ENCODE results near the gene TRPM4. TPM values are rescaled to one million over a fixed set of nuclear protein-coding genes. Genes with fewer than 3 reads are reported as not detected.
A peak's percentile ranks its signal among the peaks of the same experiment; 100 is the strongest.

TRPM4 gene
- total and polyA plus RNA-seq, 11 donors: 16.8 to 45.3 (median 25.8) TPM

DNA sequence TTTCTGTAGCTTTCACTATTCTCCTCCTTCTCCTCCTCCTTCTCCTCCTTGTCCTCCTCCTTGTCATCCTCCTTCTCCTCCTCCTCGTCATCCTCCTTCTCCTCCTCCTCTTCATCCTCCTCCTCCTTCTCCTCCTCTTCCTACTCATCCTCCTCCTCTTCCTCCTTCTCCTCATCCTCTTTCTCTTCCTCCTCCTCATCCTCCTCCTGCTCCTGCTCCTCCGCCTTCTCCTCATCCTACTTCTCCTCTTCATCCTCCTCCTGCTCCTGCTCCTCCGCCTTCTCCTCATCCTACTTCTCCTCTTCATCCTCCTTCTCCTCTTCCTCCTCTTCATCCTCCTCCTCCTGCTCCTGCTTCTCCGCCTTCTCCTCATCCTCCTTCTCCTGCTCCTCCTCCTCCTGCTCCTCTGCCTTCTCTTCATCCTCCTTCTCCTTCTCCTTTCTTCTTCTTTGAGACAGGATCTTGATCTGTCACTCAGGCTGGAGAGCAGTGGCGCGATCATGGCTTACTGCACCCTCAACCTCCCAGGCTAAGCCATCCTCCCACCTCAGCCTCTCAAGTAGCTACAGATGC lies 36.3 kb downstream of the TRPM4 start:
- H3K36me3 ChIP-seq: peaks cover 0 to 89% (median 74%) of the 10 kb centered on the region in 9 donors
- WGBS, 4 donors: 92 to 96% (median 94%) methylated on average over 6 of the region's 6 CpGs
- ATAC-seq: no peak

DNA sequence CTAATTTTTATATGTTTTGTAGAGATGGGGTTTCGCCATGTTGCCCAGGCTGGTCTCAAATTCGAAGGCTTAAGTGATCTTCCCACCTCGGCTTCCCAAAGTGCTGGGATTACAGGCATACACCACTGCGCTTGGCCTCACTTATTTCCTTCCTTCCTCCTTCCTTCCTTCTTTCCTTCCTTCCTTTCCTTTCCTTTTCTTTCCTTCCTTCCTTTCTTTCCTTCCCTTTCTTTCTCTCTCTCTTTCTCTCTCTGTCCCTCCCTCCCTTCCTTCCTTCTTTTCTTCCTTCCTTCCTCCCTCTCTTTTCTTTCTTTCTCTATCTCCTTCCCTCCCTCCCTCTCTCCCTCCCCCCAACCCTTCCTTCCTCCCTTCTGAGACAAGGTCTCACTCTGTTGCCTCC lies 36.8 kb downstream of the TRPM4 start:
- no peak overlapping the region for H3K27ac ChIP-seq
- no peak for DNase-seq
- no peak for ATAC-seq
- no peak overlapping the region for H3K4me3 ChIP-seq
- 78 to 93% (median 87%) methylated on average over 4 of the region's 4 CpGs for WGBS, 4 donors
- H3K36me3 ChIP-seq: peaks cover 0 to 89% (median 72%) of the 10 kb centered on the region in 9 donors
- H3K4me1 ChIP-seq: peaks cover 0 to 27% (median 9%) of the 10 kb centered on the region in 12 donors
- intact Hi-C loops (cut with DNase I): loop anchor here in 1 of 10 donors (10.0 kb wide), 1 partner anchor 200 kb away; the partner anchor contains the start of genes GYS1 and RUVBL2
- H3K9me3 ChIP-seq: no peaks in the 10 kb centered on the region
- TF ChIP-seq, protein P1, sequence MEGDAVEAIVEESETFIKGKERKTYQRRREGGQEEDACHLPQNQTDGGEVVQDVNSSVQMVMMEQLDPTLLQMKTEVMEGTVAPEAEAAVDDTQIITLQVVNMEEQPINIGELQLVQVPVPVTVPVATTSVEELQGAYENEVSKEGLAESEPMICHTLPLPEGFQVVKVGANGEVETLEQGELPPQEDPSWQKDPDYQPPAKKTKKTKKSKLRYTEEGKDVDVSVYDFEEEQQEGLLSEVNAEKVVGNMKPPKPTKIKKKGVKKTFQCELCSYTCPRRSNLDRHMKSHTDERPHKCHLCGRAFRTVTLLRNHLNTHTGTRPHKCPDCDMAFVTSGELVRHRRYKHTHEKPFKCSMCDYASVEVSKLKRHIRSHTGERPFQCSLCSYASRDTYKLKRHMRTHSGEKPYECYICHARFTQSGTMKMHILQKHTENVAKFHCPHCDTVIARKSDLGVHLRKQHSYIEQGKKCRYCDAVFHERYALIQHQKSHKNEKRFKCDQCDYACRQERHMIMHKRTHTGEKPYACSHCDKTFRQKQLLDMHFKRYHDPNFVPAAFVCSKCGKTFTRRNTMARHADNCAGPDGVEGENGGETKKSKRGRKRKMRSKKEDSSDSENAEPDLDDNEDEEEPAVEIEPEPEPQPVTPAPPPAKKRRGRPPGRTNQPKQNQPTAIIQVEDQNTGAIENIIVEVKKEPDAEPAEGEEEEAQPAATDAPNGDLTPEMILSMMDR (IDR thresholded peaks at IDR 0.05): no peak
- TF ChIP-seq POLR2A (IDR thresholded peaks at IDR 0.05): no peak
- no peaks in the 10 kb centered on the region for H3K27me3 ChIP-seq

More for the DNA sequence above, 36.3 kb downstream of the TRPM4 start:
- no peak for DNase-seq
- H3K4me3 ChIP-seq: no peak overlapping the region
- H3K9me3 ChIP-seq: no peaks in the 10 kb centered on the region
- H3K4me1 ChIP-seq: peaks cover 0 to 31% (median 9%) of the 10 kb centered on the region in 12 donors
- no peak for TF ChIP-seq POLR2A (IDR thresholded peaks at IDR 0.05)
- TF ChIP-seq, protein P1 (IDR thresholded peaks at IDR 0.05): no peak
- no peaks in the 10 kb centered on the region for H3K27me3 ChIP-seq
- intact Hi-C loops (cut with DNase I): loop anchor here in 1 of 10 donors (10.0 kb wide), 1 partner anchor 199 kb away; the partner anchor contains the start of genes GYS1 and RUVBL2
- H3K27ac ChIP-seq: no peak overlapping the region

DNA sequence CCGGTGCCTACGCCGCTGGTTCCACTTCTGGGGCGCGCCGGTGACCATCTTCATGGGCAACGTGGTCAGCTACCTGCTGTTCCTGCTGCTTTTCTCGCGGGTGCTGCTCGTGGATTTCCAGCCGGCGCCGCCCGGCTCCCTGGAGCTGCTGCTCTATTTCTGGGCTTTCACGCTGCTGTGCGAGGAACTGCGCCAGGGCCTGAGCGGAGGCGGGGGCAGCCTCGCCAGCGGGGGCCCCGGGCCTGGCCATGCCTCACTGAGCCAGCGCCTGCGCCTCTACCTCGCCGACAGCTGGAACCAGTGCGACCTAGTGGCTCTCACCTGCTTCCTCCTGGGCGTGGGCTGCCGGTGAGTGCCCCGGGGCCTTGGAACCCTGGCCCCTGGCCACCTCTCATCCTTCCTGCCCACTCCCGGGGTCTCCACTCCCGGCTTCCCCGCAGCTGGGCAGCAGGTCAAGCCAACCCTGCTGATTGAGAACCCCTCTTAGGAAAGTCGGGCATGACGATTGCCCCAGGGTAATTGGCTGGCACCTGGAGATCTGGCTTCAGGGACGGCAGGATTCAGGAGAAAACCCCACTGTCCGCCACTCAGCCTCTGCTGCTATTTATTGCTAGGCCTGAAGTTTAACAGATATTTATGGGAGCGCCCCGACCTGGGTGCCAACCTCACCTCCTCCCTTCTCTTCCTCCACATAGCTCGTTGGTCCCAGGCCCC lies 39.1 kb downstream of the TRPM4 start:
- DNase-seq: peak; percentile 46 to 75 (median 62)
- intact Hi-C loops (cut with DNase I): loop anchor here in 6 of 10 donors (5.0 to 10.0 kb wide), 5 partner anchors 34 to 202 kb away; partner anchors contain the start of genes GYS1 (in 1 of the 6), HRC (in 1 of the 6), RUVBL2 (in 1 of the 6) and TRPM4 (in 1 of the 6)
- H3K4me3 ChIP-seq: peak overlapping the region in 1 of 12 donors; percentile 15

More for the DNA sequence above, 39.1 kb downstream of the TRPM4 start:
- H3K9me3 ChIP-seq: no peaks in the 10 kb centered on the region
- no peaks in the 10 kb centered on the region for H3K27me3 ChIP-seq
- ATAC-seq: peak; percentile 72 to 91 (median 90)
- TF ChIP-seq, protein P1 (IDR thresholded peaks at IDR 0.05): no peak
- no peak for TF ChIP-seq POLR2A (IDR thresholded peaks at IDR 0.05)
- WGBS, 4 donors: 53 to 76% (median 67%) methylated on average over 19 to 40 of the region's 40 CpGs
- peak overlapping the region in 11 of 12 donors; percentile 16 to 83 (median 60) for H3K27ac ChIP-seq
- peaks cover 0 to 89% (median 73%) of the 10 kb centered on the region in 9 donors for H3K36me3 ChIP-seq
- peaks cover 0 to 17% (median 5%) of the 10 kb centered on the region in 12 donors for H3K4me1 ChIP-seq
